ENCODE data around the gene ZNF407.
A peak's percentile ranks its signal among the peaks of the same experiment; 100 is the strongest.

ZNF407 gene

GRCh38 chr18:74579496-74580065 is 18.1 kb upstream of the ZNF407 start:
- in situ Hi-C loops (cut with HindIII; ENCODE audit: low pct_ligation_motif_present, low pct_unique_long_range_greater_than_20kb, low sequenced_read_pairs): no loop called here
- DNase-seq: peak; percentile 3

GRCh38 chr18:74582642-74583041 is 15.0 kb upstream of the ZNF407 start:
- no peak for DNase-seq
- in situ Hi-C loops (cut with HindIII; ENCODE audit: low pct_ligation_motif_present, low pct_unique_long_range_greater_than_20kb, low sequenced_read_pairs): no loop called here

- no peak for DNase-seq
- in situ Hi-C loops (cut with HindIII; ENCODE audit: low pct_ligation_motif_present, low pct_unique_long_range_greater_than_20kb, low sequenced_read_pairs): no loop called here
Measured at GRCh38 chr18:74587441-74587840, 10.2 kb upstream of the ZNF407 start.

GRCh38 chr18:74589021-74589420 is 8.6 kb upstream of the ZNF407 start:
- DNase-seq: no peak
- in situ Hi-C loops (cut with HindIII; ENCODE audit: low pct_ligation_motif_present, low pct_unique_long_range_greater_than_20kb, low sequenced_read_pairs): no loop called here

GRCh38 chr18:74589811-74590210 is 7.9 kb upstream of the ZNF407 start:
- in situ Hi-C loops (cut with HindIII; ENCODE audit: low pct_ligation_motif_present, low pct_unique_long_range_greater_than_20kb, low sequenced_read_pairs): no loop called here

GRCh38 chr18:74590671-74591070 is 7.0 kb upstream of the ZNF407 start:
- DNase-seq: no peak
- in situ Hi-C loops (cut with HindIII; ENCODE audit: low pct_ligation_motif_present, low pct_unique_long_range_greater_than_20kb, low sequenced_read_pairs): no loop called here

More at GRCh38 chr18:74589811-74590210, 7.9 kb upstream of the ZNF407 start:
- DNase-seq: no peak

GRCh38 chr18:74595431-74595830 is 2.2 kb upstream of the ZNF407 start:
- no peak for DNase-seq
- in situ Hi-C loops (cut with HindIII; ENCODE audit: low pct_ligation_motif_present, low pct_unique_long_range_greater_than_20kb, low sequenced_read_pairs): no loop called here

GRCh38 chr18:74597034-74597661 is 522 bp upstream of the ZNF407 start:
- peak; percentile 56 for DNase-seq
- in situ Hi-C loops (cut with HindIII; ENCODE audit: low pct_ligation_motif_present, low pct_unique_long_range_greater_than_20kb, low sequenced_read_pairs): no loop called here

- in situ Hi-C loops (cut with HindIII; ENCODE audit: low pct_ligation_motif_present, low pct_unique_long_range_greater_than_20kb, low sequenced_read_pairs): no loop called here
- DNase-seq: peak; percentile 53
Measured at GRCh38 chr18:74598350-74599001, 806 bp downstream of the ZNF407 start.

GRCh38 chr18:74604361-74604760 is 6.7 kb downstream of the ZNF407 start:
- no peak for DNase-seq
- in situ Hi-C loops (cut with HindIII; ENCODE audit: low pct_ligation_motif_present, low pct_unique_long_range_greater_than_20kb, low sequenced_read_pairs): no loop called here

- no peak for DNase-seq
- in situ Hi-C loops (cut with HindIII; ENCODE audit: low pct_ligation_motif_present, low pct_unique_long_range_greater_than_20kb, low sequenced_read_pairs): no loop called here
Measured at GRCh38 chr18:74604774-74605173, 7.1 kb downstream of the ZNF407 start.

GRCh38 chr18:74608681-74609080 is 11.0 kb downstream of the ZNF407 start:
- in situ Hi-C loops (cut with HindIII; ENCODE audit: low pct_ligation_motif_present, low pct_unique_long_range_greater_than_20kb, low sequenced_read_pairs): no loop called here
- DNase-seq: no peak

GRCh38 chr18:74609535-74609934 is 11.9 kb downstream of the ZNF407 start:
- no peak for DNase-seq
- in situ Hi-C loops (cut with HindIII; ENCODE audit: low pct_ligation_motif_present, low pct_unique_long_range_greater_than_20kb, low sequenced_read_pairs): no loop called here

GRCh38 chr18:74610051-74610615 is 12.5 kb downstream of the ZNF407 start:
- in situ Hi-C loops (cut with HindIII; ENCODE audit: low pct_ligation_motif_present, low pct_unique_long_range_greater_than_20kb, low sequenced_read_pairs): no loop called here
- no peak for DNase-seq

GRCh38 chr18:74610860-74611259 is 13.2 kb downstream of the ZNF407 start:
- no peak for DNase-seq
- in situ Hi-C loops (cut with HindIII; ENCODE audit: low pct_ligation_motif_present, low pct_unique_long_range_greater_than_20kb, low sequenced_read_pairs): no loop called here

GRCh38 chr18:74611765-74612164 is 14.1 kb downstream of the ZNF407 start:
- in situ Hi-C loops (cut with HindIII; ENCODE audit: low pct_ligation_motif_present, low pct_unique_long_range_greater_than_20kb, low sequenced_read_pairs): no loop called here

GRCh38 chr18:74613381-74613780 is 15.7 kb downstream of the ZNF407 start:
- in situ Hi-C loops (cut with HindIII; ENCODE audit: low pct_ligation_motif_present, low pct_unique_long_range_greater_than_20kb, low sequenced_read_pairs): no loop called here
- no peak for DNase-seq

More at GRCh38 chr18:74611765-74612164, 14.1 kb downstream of the ZNF407 start:
- DNase-seq: no peak

- no peak for DNase-seq
- in situ Hi-C loops (cut with HindIII; ENCODE audit: low pct_ligation_motif_present, low pct_unique_long_range_greater_than_20kb, low sequenced_read_pairs): no loop called here
Measured at GRCh38 chr18:74616494-74616893, 18.8 kb downstream of the ZNF407 start.

GRCh38 chr18:74617486-74617885 is 19.8 kb downstream of the ZNF407 start:
- DNase-seq: no peak
- in situ Hi-C loops (cut with HindIII; ENCODE audit: low pct_ligation_motif_present, low pct_unique_long_range_greater_than_20kb, low sequenced_read_pairs): no loop called here

- in situ Hi-C loops (cut with HindIII; ENCODE audit: low pct_ligation_motif_present, low pct_unique_long_range_greater_than_20kb, low sequenced_read_pairs): no loop called here
- no peak for DNase-seq
Measured at GRCh38 chr18:74622072-74622471, 24.4 kb downstream of the ZNF407 start.
